IMR-90 (cell line): ENCODE results near the gene MAP1LC3B. TPM values are rescaled to one million over a fixed set of nuclear protein-coding genes. Genes with fewer than 3 reads are reported as not detected.
"Not testable (repeated sequence)": the region's sequence is repeated elsewhere in the genome, so short reads cannot be mapped to it uniquely, and the experiment has no call there.

Experiments used
- ATAC-seq: fragments of 200-7000 bp; cut with Tn5 transposase; 2 replicates; pipeline ENCODE4 v1.9.1; 2020; ENCODE audit warnings: low read depth, mild to moderate bottlenecking, moderate library complexity
- BruUV-seq: library from RNA; stranded (reverse); fragments of 400-500 nt; replicated peaks from 2 replicates; lab custom pipeline; 2021; lab: Mats Ljungman, UMichigan
- CTCF ChIA-PET: fragments of 300-600 bp; formaldehyde crosslinking; extraction: SDS; loops from one replicate; lab custom pipeline; 2021; ENCODE audit warnings: antibody characterized with exemption; lab: Yijun Ruan, JAX
- POLR2A ChIA-PET: fragments of 300-600 bp; sonication (Branson Sonifier 250); formaldehyde crosslinking; loops from one replicate; lab custom pipeline; 2022; ENCODE audit warnings: antibody characterized with exemption; ENCODE audit not compliant: unreplicated experiment; lab: Charles Lee
- DNase-seq: peaks from one replicate; pipeline ENCODE4 v3.0.0; 2013
- H2AFZ ChIP-seq: replicated peaks from 2 replicates; pipeline ENCODE3; 2013; ENCODE audit warnings: low read length, mild to moderate bottlenecking; ENCODE audit not compliant: poor library complexity
- H2AK5ac ChIP-seq: 2 replicates; pipeline ENCODE4 v1.6.1; 2013; ENCODE audit warnings: low read depth, low read length, inconsistent platforms
- H2AK9ac ChIP-seq: replicated peaks from 2 replicates; pipeline ENCODE3; 2013; ENCODE audit warnings: mild to moderate bottlenecking, low read depth, low read length, moderate library complexity; ENCODE audit not compliant: poor library complexity
- H2BK120ac ChIP-seq: 2 replicates; pipeline ENCODE4 v1.6.1; 2013; ENCODE audit warnings: low read depth, low read length, inconsistent platforms
- H2BK15ac ChIP-seq: 3 replicates; pipeline ENCODE4 v1.6.1; 2013; ENCODE audit warnings: low read depth, low read length, inconsistent platforms
- H2BK20ac ChIP-seq: 2 replicates; pipeline ENCODE4 v1.6.1; 2013; ENCODE audit warnings: low read depth, mild to moderate bottlenecking, inconsistent platforms, low read length, moderate library complexity
- H2BK5ac ChIP-seq: 2 replicates; pipeline ENCODE4 v1.6.1; 2013; ENCODE audit warnings: mild to moderate bottlenecking, low read depth, low read length, inconsistent platforms; ENCODE audit not compliant: poor library complexity, severe bottlenecking
- H3K14ac ChIP-seq: replicated peaks from 2 replicates; pipeline ENCODE4 v1.6.1; 2013; ENCODE audit warnings: low read depth, low read length, inconsistent platforms
- H3K18ac ChIP-seq: 2 replicates; pipeline ENCODE4 v1.6.1; 2013; ENCODE audit warnings: low read depth, low read length, control low read depth
- H3K23ac ChIP-seq: 2 replicates; pipeline ENCODE4 v1.6.1; 2013; ENCODE audit warnings: low read depth, low read length, inconsistent platforms
- H3K27ac ChIP-seq: 2 replicates; pipeline ENCODE4 v1.5.1; 2013; ENCODE audit warnings: mild to moderate bottlenecking, control low read depth, low read length; ENCODE audit not compliant: insufficient read depth
- H3K27me3 ChIP-seq: 2 replicates; pipeline ENCODE4 v1.6.1; 2013; ENCODE audit warnings: low read length; ENCODE audit not compliant: control insufficient read depth, insufficient read depth
- H3K36me3 ChIP-seq: 2 replicates; pipeline ENCODE4 v1.6.1; 2013; ENCODE audit warnings: low read length, mixed read lengths; ENCODE audit not compliant: control insufficient read depth, insufficient read depth
- H3K4ac ChIP-seq: 2 replicates; pipeline ENCODE4 v1.6.1; 2013; ENCODE audit warnings: low read depth, low read length, inconsistent platforms
- H3K4me1 ChIP-seq: 2 replicates; pipeline ENCODE4 v1.6.1; 2013; ENCODE audit warnings: low read length, mixed read lengths; ENCODE audit not compliant: control insufficient read depth, insufficient read depth
- H3K4me2 ChIP-seq: 2 replicates; pipeline ENCODE4 v1.6.1; 2013; ENCODE audit warnings: low read depth, mild to moderate bottlenecking, control low read depth, low read length, moderate library complexity
- H3K4me3 ChIP-seq: 2 replicates; pipeline ENCODE4 v1.5.1; 2013; ENCODE audit warnings: low read depth, mild to moderate bottlenecking, control low read depth, low read length, moderate library complexity; ENCODE audit not compliant: insufficient read depth
- H3K56ac ChIP-seq: 2 replicates; pipeline ENCODE4 v1.6.1; 2013; ENCODE audit warnings: low read length, inconsistent platforms; ENCODE audit not compliant: insufficient read depth; ENCODE audit errors: extremely low read depth
- H3K79me1 ChIP-seq, 2 experiments: 2 replicates each; pipeline ENCODE4 v1.6.1; 2013; ENCODE audit warnings: low read length in 2 of 2, inconsistent platforms in 1 of 2, low read depth in 1 of 2
- H3K9ac ChIP-seq: 2 replicates; pipeline ENCODE4 v1.6.1; 2013; ENCODE audit warnings: low read depth, low read length, control low read depth
- H3K9me1 ChIP-seq: 2 replicates; pipeline ENCODE4 v1.6.1; 2013; ENCODE audit warnings: low read length, inconsistent platforms; ENCODE audit not compliant: insufficient read depth
- H3K9me3 ChIP-seq: 2 replicates; pipeline ENCODE4 v1.6.1; 2013; ENCODE audit warnings: low read length; ENCODE audit not compliant: control insufficient read depth, insufficient read depth
- H4K20me1 ChIP-seq: 2 replicates; pipeline ENCODE4 v1.6.1; 2013; ENCODE audit warnings: low read length, inconsistent platforms; ENCODE audit not compliant: insufficient read depth
- H4K5ac ChIP-seq: 2 replicates; pipeline ENCODE4 v1.6.1; 2013; ENCODE audit warnings: mild to moderate bottlenecking, low read depth, low read length, control low read depth
- H4K8ac ChIP-seq, 2 experiments: 2 replicates each; pipeline ENCODE4 v1.6.1; 2013; ENCODE audit warnings: low read depth in 2 of 2, low read length in 2 of 2, control low read depth in 1 of 2, inconsistent platforms in 1 of 2
- H4K91ac ChIP-seq: 2 replicates; pipeline ENCODE4 v1.6.1; 2013; ENCODE audit warnings: low read depth, low read length, inconsistent platforms; ENCODE audit not compliant: insufficient read depth
- WGBS, 2 experiments: methylation state at CpG; one replicate each; pipeline versions ENCODE4 v1.1.5 to v1.1.7; 2013; ENCODE audit warnings: missing lambda C conversion rate in 2 of 2; ENCODE audit not compliant: insufficient read length in 1 of 2; ENCODE audit errors: extremely low coverage in 2 of 2; 5-methylcytosine and 5-hydroxymethylcytosine counted together
- dilution Hi-C: fragments of 300-500 bp; cut with HindIII; formaldehyde crosslinking; loops from one replicate; pipeline ENCODE4 v1.14.3; 2018; ENCODE audit warnings: low sequenced_read_pairs; ENCODE audit not compliant: unreplicated experiment
- in situ Hi-C: fragments of 300-500 bp; cut with MboI; formaldehyde crosslinking; loops from 3 replicates; pipeline ENCODE4 v1.14.3; 2019; ENCODE audit warnings: low sequenced_read_pairs, inconsistent platforms, mixed read lengths
- intact Hi-C: fragments of 100-400 bp; cut with micrococcal nuclease; formaldehyde crosslinking; loops from 2 replicates; pipeline ENCODE4 v1.10.0; 2022
- polyA plus RNA-seq, 3 experiments: library from polyadenylated mRNA; depleted of rRNA; stranded (reverse); fragments of >200 nt; gene quantifications; 2 replicates each; pipeline ENCODE4 v1.2.3, GENCODE V29; 2012; ENCODE audit warnings: low replicate concordance in 1 of 3
- total RNA-seq: library from RNA; depleted of rRNA; stranded (reverse); fragments of >200 nt; gene quantifications from 2 replicates; pipeline ENCODE4 v1.2.3, GENCODE V29; 2012

MAP1LC3B gene
- total and polyA plus RNA-seq, 2 of the 4 experiments (the other 2 are of a cell fraction): 23.5 to 57.7 TPM

- H4K8ac ChIP-seq, H3K56ac ChIP-seq, H3K27ac ChIP-seq, H4K91ac ChIP-seq, DNase-seq, BruUV-seq, H2BK20ac ChIP-seq, intact Hi-C loops, H3K18ac ChIP-seq, H3K14ac ChIP-seq, POLR2A ChIA-PET, ATAC-seq, H4K5ac ChIP-seq, H2BK15ac ChIP-seq, H3K23ac ChIP-seq, H3K9ac ChIP-seq, H3K9me3 ChIP-seq, in situ Hi-C loops, H2AK5ac ChIP-seq, H2AFZ ChIP-seq, dilution Hi-C loops, H2BK5ac ChIP-seq, H3K4me3 ChIP-seq, H2AK9ac ChIP-seq, H3K4ac ChIP-seq, H3K27me3 ChIP-seq, H3K4me1 ChIP-seq, H2BK120ac ChIP-seq, H3K4me2 ChIP-seq: not testable (repeated sequence)
- peaks cover 18 to 74% of the 10 kb centered on the region in 2 experiments for H3K79me1 ChIP-seq
- peaks cover 28% of the 10 kb centered on the region for H3K36me3 ChIP-seq
- 100% methylated on average over 4 of the region's 13 CpGs; no CpG with 5 or more reads in 1 of the 2 experiments for WGBS, 2 experiments
- H4K20me1 ChIP-seq: peaks cover 50% of the 10 kb centered on the region
- peaks cover 14% of the 10 kb centered on the region; the same call in 1 of the 2 replicates for H3K9me1 ChIP-seq
- CTCF ChIA-PET: interaction anchor here (1.0 kb wide), 1 partner anchor 31 kb away, joined by 3 read pairs; no protein-coding TSS in a partner anchor
These were observed 29.1 kb upstream of the MAP1LC3B start for GRCh38 chr16:87362828-87363559.
